Breast epithelium (tissue), 3 donors: ENCODE results near the gene COL23A1.

Source experiments
- CTCF ChIP-seq, 3 donors: fragments of 450-650 bp; IDR thresholded peaks; one replicate each; pipeline ENCODE4 v1.5.1; 2016 to 2017; ENCODE audit warnings: antibody characterized with exemption in 3 of 3, mild to moderate bottlenecking in 3 of 3, moderate library complexity in 3 of 3
- POLR2A ChIP-seq: fragments of 450-650 bp; IDR thresholded peaks from one replicate; pipeline ENCODE4 v1.6.1; 2016; ENCODE audit warnings: antibody characterized with exemption, mild to moderate bottlenecking, moderate library complexity
- POLR2AphosphoS5 ChIP-seq, 3 donors: sonication (generic); formaldehyde crosslinking; IDR thresholded peaks; one replicate each; pipeline ENCODE4 v1.6.1; 2017; ENCODE audit warnings: antibody characterized with exemption in 3 of 3

DNA sequence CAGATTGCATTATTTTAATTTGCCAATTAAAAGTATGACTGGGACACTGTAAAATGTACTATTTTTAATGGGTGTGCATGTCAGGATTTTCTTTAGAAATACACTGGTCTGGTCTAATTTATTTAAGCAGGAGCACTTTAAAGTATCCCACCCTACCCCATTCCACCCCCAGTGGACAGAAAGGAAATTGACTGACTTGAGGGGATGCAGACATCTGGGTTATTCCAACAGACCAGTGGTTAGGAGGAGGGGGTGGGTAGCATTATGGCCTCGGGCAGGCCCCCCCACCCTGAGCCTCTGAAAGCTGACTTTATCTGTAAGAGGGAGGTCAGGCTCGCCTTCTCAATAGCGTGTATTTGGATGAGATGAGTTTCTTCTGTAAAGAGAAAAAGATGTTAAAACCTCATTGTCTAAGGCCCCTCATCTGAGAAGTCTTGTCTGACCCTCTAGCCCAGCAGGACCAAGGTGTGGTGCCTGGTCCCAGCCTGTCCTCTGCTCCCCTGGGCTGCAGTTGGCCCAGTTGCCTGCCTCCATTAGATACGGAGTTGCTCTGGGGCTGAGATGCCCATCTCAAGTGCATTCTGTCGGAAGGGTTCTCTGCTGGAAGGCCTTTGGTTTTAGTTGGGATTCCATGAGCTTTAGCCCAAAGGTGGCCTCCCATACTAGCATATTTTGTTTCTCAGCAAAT is 381.5 kb downstream of the COL23A1 start:
- TF ChIP-seq CTCF (IDR thresholded peaks at IDR 0.05) (no peak), POLR2AphosphoS5 (IDR thresholded peaks at IDR 0.05) (no peak), POLR2A (no peak)
